ENCODE data around the gene GRB14. TPM values are rescaled to one million over a fixed set of nuclear protein-coding genes. Genes with fewer than 3 reads are reported as not detected.

Gene GRB14
- total RNA-seq, 2 donors from 2014 or later: 0.14 to 29.9 TPM

GRCh38 chr2:164515734-164516133, 105.5 kb downstream of the GRB14 start:
- intact Hi-C loops (cut with DNase I): no loop called here
- no peak overlapping the region for H3K4me3 ChIP-seq
- no peaks in the 10 kb centered on the region for H3K9me3 ChIP-seq
- WGBS: 94% methylated on average over 2 of the region's 2 CpGs
- H3K4me1 ChIP-seq (replicated peaks): no peaks in the 10 kb centered on the region
- H3K27me3 ChIP-seq (replicated peaks; ENCODE audit: insufficient read depth): no peaks in the 10 kb centered on the region
- no peak for TF ChIP-seq POLR2AphosphoS5 (IDR thresholded peaks at IDR 0.05)
- no peak for TF ChIP-seq CTCF (IDR thresholded peaks at IDR 0.05)
- TF ChIP-seq POLR2A (IDR thresholded peaks at IDR 0.05): no peak
- no peaks in the 10 kb centered on the region for H3K36me3 ChIP-seq
- DNase-seq (ENCODE audit: low spot score): no peak
- no peak overlapping the region for H3K27ac ChIP-seq

DNA sequence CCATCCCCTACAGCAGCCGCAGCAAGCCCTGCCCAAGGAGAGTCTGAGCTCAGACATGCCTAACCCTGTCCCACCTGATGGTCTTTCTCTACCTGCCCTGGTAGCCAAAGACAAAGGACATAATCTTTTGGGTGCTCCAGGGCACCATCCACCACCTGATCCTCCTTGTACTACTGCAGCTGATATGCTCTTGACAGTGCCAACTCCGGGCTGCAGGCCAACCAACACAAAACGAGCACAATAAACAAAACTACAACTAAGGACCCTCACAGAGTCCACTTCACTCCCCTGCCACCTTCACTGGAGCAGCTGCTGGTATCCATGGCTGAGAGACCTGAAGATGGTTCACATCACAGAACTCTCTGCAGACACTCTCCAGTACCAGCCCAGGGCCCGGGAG, 106.3 kb downstream of the GRB14 start:
- no peak overlapping the region for H3K4me3 ChIP-seq
- H3K27me3 ChIP-seq (replicated peaks; ENCODE audit: insufficient read depth): no peaks in the 10 kb centered on the region
- H3K9me3 ChIP-seq: no peaks in the 10 kb centered on the region
- no peak for DNase-seq (ENCODE audit: low spot score)
- H3K27ac ChIP-seq: no peak overlapping the region
- WGBS: 79% methylated on average over 4 of the region's 4 CpGs
- H3K4me1 ChIP-seq (replicated peaks): no peaks in the 10 kb centered on the region
- intact Hi-C loops (cut with DNase I): no loop called here
- no peak for TF ChIP-seq CTCF (IDR thresholded peaks at IDR 0.05)
- no peak for TF ChIP-seq POLR2A (IDR thresholded peaks at IDR 0.05)
- no peak for TF ChIP-seq POLR2AphosphoS5 (IDR thresholded peaks at IDR 0.05)
- no peaks in the 10 kb centered on the region for H3K36me3 ChIP-seq

GRCh38 chr2:164514491-164514890, 106.8 kb downstream of the GRB14 start:
- Histone ChIP-seq H3K9me3 (no peaks in the 10 kb centered on the region), H3K27ac (no peak overlapping the region), H3K27me3 (replicated peaks; ENCODE audit: insufficient read depth) (no peaks in the 10 kb centered on the region), H3K36me3 (no peaks in the 10 kb centered on the region), H3K4me1 (replicated peaks) (no peaks in the 10 kb centered on the region), H3K4me3 (no peak overlapping the region)
- no peak for DNase-seq (ENCODE audit: low spot score)
- WGBS: 57% methylated on average over 2 of the region's 2 CpGs
- intact Hi-C loops (cut with DNase I): no loop called here
- TF ChIP-seq CTCF (IDR thresholded peaks at IDR 0.05) (no peak), POLR2AphosphoS5 (IDR thresholded peaks at IDR 0.05) (no peak), POLR2A (IDR thresholded peaks at IDR 0.05) (no peak)

- Histone ChIP-seq H3K4me1 (replicated peaks) (no peaks in the 10 kb centered on the region), H3K36me3 (no peaks in the 10 kb centered on the region), H3K9me3 (no peaks in the 10 kb centered on the region), H3K4me3 (no peak overlapping the region), H3K27ac (no peak overlapping the region), H3K27me3 (replicated peaks; ENCODE audit: insufficient read depth) (no peaks in the 10 kb centered on the region)
- TF ChIP-seq POLR2A (IDR thresholded peaks at IDR 0.05): no peak
- no peak for TF ChIP-seq POLR2AphosphoS5 (IDR thresholded peaks at IDR 0.05)
- no peak for TF ChIP-seq CTCF (IDR thresholded peaks at IDR 0.05)
- DNase-seq (ENCODE audit: low spot score): no peak
- intact Hi-C loops (cut with DNase I): no loop called here
Observed at GRCh38 chr2:164512871-164513270, 108.4 kb downstream of the GRB14 start.

GRCh38 chr2:164511738-164512137, 109.5 kb downstream of the GRB14 start:
- intact Hi-C loops (cut with DNase I): no loop called here
- TF ChIP-seq POLR2AphosphoS5 (IDR thresholded peaks at IDR 0.05): no peak
- TF ChIP-seq CTCF (IDR thresholded peaks at IDR 0.05): no peak
- TF ChIP-seq POLR2A (IDR thresholded peaks at IDR 0.05): no peak
- Histone ChIP-seq H3K27me3 (replicated peaks; ENCODE audit: insufficient read depth) (no peaks in the 10 kb centered on the region), H3K4me3 (no peak overlapping the region), H3K4me1 (replicated peaks) (no peaks in the 10 kb centered on the region), H3K36me3 (no peaks in the 10 kb centered on the region), H3K27ac (no peak overlapping the region), H3K9me3 (no peaks in the 10 kb centered on the region)
- no peak for DNase-seq (ENCODE audit: low spot score)
- 93% methylated on average over 4 of the region's 4 CpGs for WGBS

Data from prostate gland (tissue), 2 donors.